ENCODE measurements around the gene TRIM7.

The TRIM7 gene

DNA sequence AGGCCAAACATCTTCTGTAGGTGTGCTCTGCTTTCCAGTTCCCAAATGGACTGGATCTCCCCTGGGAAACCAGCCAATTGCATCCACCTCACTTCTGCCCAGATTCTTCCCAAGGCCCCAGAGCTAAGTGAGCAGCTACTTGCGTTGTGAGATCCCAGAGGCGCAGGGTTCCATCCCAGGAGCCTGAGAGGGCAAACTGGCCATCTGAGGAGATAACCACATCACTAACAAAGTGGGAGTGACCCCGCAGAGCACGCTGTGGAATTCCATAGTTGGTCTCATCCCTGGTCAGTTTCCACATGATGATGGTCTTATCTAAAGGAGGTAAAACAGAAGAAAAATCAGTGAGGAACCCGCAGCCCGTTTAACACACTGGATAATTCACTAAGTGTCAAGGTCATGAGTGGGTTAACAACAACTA, 37.0 kb upstream of the TRIM7 start:
- Histone ChIP-seq H3K9me2 (replicated peaks; ENCODE audit: low read depth, low read length) (no peaks in the 10 kb centered on the region), H3K9me3 (ENCODE audit: insufficient read depth, low read depth, low read length) (no peaks in the 10 kb centered on the region), H3K9ac (ENCODE audit: low read depth, low read length, poor library complexity, severe bottlenecking) (peak overlapping the region; percentile 98), H3K36me3 (ENCODE audit: insufficient read depth, low read length) (peaks cover 33% of the 10 kb centered on the region; the same call in 1 of the 2 replicates), H3F3A (ENCODE audit: low read depth) (peaks cover 3% of the 10 kb centered on the region; the same call in 1 of the 2 replicates), H3K27me3 (ENCODE audit: insufficient read depth, low read length, poor library complexity, severe bottlenecking) (peaks cover 5% of the 10 kb centered on the region), H3K4me1 (ENCODE audit: insufficient read depth, low read length, poor library complexity, severe bottlenecking) (peaks cover 17% of the 10 kb centered on the region), H3K4me2 (ENCODE audit: low read depth, low read length, poor library complexity, severe bottlenecking) (peak overlapping the region; percentile 99), H2AFZ (ENCODE audit: low read length) (no peak overlapping the region), H4K20me1 (ENCODE audit: insufficient read depth, low read length, poor library complexity, severe bottlenecking) (peaks cover 63% of the 10 kb centered on the region), H3K4me3 (ENCODE audit: low read length, poor library complexity, severe bottlenecking) (peak overlapping the region; percentile 77), H3K79me2 (ENCODE audit: insufficient read depth, low read length) (peaks cover 88% of the 10 kb centered on the region)
- no peak for TF ChIP-seq EZH2phosphoT487 (IDR thresholded peaks at IDR 0.05; ENCODE audit: borderline replicate concordance)
- TF ChIP-seq, protein P1, sequence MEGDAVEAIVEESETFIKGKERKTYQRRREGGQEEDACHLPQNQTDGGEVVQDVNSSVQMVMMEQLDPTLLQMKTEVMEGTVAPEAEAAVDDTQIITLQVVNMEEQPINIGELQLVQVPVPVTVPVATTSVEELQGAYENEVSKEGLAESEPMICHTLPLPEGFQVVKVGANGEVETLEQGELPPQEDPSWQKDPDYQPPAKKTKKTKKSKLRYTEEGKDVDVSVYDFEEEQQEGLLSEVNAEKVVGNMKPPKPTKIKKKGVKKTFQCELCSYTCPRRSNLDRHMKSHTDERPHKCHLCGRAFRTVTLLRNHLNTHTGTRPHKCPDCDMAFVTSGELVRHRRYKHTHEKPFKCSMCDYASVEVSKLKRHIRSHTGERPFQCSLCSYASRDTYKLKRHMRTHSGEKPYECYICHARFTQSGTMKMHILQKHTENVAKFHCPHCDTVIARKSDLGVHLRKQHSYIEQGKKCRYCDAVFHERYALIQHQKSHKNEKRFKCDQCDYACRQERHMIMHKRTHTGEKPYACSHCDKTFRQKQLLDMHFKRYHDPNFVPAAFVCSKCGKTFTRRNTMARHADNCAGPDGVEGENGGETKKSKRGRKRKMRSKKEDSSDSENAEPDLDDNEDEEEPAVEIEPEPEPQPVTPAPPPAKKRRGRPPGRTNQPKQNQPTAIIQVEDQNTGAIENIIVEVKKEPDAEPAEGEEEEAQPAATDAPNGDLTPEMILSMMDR (conservative IDR thresholded peaks at IDR 0.05; ENCODE audit: low read length) = no peak

DNA sequence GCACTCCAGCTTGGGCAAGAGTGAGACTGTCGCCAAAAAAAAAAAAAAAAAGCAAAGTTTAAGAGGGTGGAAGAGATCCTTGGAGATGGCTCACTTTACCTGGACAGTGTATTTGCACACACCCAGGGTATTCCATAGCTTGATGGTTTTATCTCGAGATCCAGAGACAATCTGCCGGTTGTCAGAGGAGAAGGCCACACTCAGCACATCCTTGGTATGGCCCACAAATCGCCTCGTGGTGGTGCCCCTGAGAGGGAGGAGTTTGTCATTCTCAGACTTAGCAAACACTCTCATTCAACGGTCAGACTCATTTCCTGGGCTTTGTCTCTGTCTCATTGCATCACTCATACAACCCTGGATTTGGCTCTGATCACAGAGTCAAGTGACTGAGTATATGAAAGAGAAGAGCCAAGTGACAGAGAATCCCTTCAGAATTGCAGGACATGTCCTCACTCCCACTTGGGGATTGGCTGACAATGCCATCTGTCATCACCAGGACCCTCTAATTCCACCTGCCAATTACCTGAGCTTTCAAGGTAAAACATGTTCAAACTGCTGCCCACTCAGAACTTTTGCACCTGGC, 36.5 kb upstream of the TRIM7 start:
- TF ChIP-seq EZH2phosphoT487 (IDR thresholded peaks at IDR 0.05; ENCODE audit: borderline replicate concordance) = no peak
- TF ChIP-seq, protein P1 (conservative IDR thresholded peaks at IDR 0.05; ENCODE audit: low read length) = peak; percentile 14; the same call in 1 of the 2 replicates
- Histone ChIP-seq H2AFZ (ENCODE audit: low read length) (no peak overlapping the region), H3K27me3 (ENCODE audit: insufficient read depth, low read length, poor library complexity, severe bottlenecking) (peaks cover 5% of the 10 kb centered on the region), H3K9me3 (ENCODE audit: insufficient read depth, low read depth, low read length) (no peaks in the 10 kb centered on the region), H3K79me2 (ENCODE audit: insufficient read depth, low read length) (peaks cover 85% of the 10 kb centered on the region), H4K20me1 (ENCODE audit: insufficient read depth, low read length, poor library complexity, severe bottlenecking) (peaks cover 63% of the 10 kb centered on the region), H3K4me2 (ENCODE audit: low read depth, low read length, poor library complexity, severe bottlenecking) (peak overlapping the region; percentile 99), H3K36me3 (ENCODE audit: insufficient read depth, low read length) (peaks cover 38% of the 10 kb centered on the region; the same call in 1 of the 2 replicates), H3F3A (ENCODE audit: low read depth) (peaks cover 3% of the 10 kb centered on the region; the same call in 1 of the 2 replicates), H3K4me3 (ENCODE audit: low read length, poor library complexity, severe bottlenecking) (peak overlapping the region; percentile 77), H3K9ac (ENCODE audit: low read depth, low read length, poor library complexity, severe bottlenecking) (peak overlapping the region; percentile 98), H3K4me1 (ENCODE audit: insufficient read depth, low read length, poor library complexity, severe bottlenecking) (peaks cover 17% of the 10 kb centered on the region), H3K9me2 (replicated peaks; ENCODE audit: low read depth, low read length) (no peaks in the 10 kb centered on the region)

DNA sequence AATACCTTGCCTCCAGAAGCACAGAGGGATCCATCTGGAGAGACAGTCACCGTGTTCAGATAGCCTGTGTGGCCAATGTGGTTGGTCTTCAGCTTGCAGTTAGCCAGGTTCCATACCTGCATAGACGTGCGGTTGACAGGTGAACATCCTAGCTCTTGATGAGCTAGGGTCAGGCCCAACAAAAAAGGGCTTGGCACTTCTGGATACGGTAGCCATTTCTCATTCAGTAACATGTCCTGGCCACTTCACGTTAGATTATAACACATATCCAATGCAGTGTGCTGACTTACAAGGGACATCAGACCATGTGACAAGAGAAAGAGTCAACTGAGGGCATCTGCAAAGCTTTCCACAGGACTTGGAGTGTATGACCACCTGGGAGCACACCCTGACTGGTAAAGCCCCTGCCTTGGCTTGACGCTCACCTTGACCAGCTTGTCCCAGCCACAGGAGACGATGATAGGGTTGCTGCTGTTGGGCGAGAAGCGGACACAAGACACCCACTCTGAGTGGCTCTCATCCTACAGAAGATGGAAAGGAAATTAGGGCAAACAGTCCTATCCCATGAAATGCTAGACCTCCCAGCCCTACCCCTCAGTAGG, 34.2 kb upstream of the TRIM7 start:
- no peaks in the 10 kb centered on the region for H3K9me3 ChIP-seq (ENCODE audit: insufficient read depth, low read depth, low read length)
- peaks cover 46% of the 10 kb centered on the region; the same call in 1 of the 2 replicates for H3K36me3 ChIP-seq (ENCODE audit: insufficient read depth, low read length)
- H3K27me3 ChIP-seq (ENCODE audit: insufficient read depth, low read length, poor library complexity, severe bottlenecking) = peaks cover 5% of the 10 kb centered on the region
- H3K9ac ChIP-seq (ENCODE audit: low read depth, low read length, poor library complexity, severe bottlenecking) = no peak overlapping the region
- TF ChIP-seq, protein P1 (conservative IDR thresholded peaks at IDR 0.05; ENCODE audit: low read length) = no peak
- no peak for TF ChIP-seq EZH2phosphoT487 (IDR thresholded peaks at IDR 0.05; ENCODE audit: borderline replicate concordance)
- H3K4me2 ChIP-seq (ENCODE audit: low read depth, low read length, poor library complexity, severe bottlenecking) = peak overlapping the region; percentile 48
- H3K9me2 ChIP-seq (replicated peaks; ENCODE audit: low read depth, low read length) = no peaks in the 10 kb centered on the region
- H4K20me1 ChIP-seq (ENCODE audit: insufficient read depth, low read length, poor library complexity, severe bottlenecking) = peaks cover 67% of the 10 kb centered on the region
- H3K79me2 ChIP-seq (ENCODE audit: insufficient read depth, low read length) = peaks cover 70% of the 10 kb centered on the region
- H2AFZ ChIP-seq (ENCODE audit: low read length) = no peak overlapping the region
- peak overlapping the region; percentile 17 for H3K4me3 ChIP-seq (ENCODE audit: low read length, poor library complexity, severe bottlenecking)
- H3K4me1 ChIP-seq (ENCODE audit: insufficient read depth, low read length, poor library complexity, severe bottlenecking) = peaks cover 12% of the 10 kb centered on the region
- H3F3A ChIP-seq (ENCODE audit: low read depth) = peaks cover 3% of the 10 kb centered on the region; the same call in 1 of the 2 replicates
